GM18519 (cell line): ENCODE results near the gene KCNG1.

Experiments used
- ATAC-seq: cut with Tn5 transposase; IDR thresholded peaks from one replicate; pipeline ENCODE4 v1.9.1; 2021; ENCODE audit warnings: mild to moderate bottlenecking, moderate library complexity; ENCODE audit not compliant: unreplicated experiment, low FRiP score

The KCNG1 gene

GRCh38 chr20:51036827-51037531, 14.1 kb upstream of the KCNG1 start:
- no peak for ATAC-seq

GRCh38 chr20:51036226-51036625, 13.3 kb upstream of the KCNG1 start:
- no peak for ATAC-seq

GRCh38 chr20:51034988-51035656, 12.2 kb upstream of the KCNG1 start:
- ATAC-seq, result no peak

GRCh38 chr20:51034476-51034875, 11.6 kb upstream of the KCNG1 start:
- ATAC-seq, result no peak

GRCh38 chr20:51029963-51030920, 7.3 kb upstream of the KCNG1 start:
- ATAC-seq, result no peak

GRCh38 chr20:51029556-51029955, 6.6 kb upstream of the KCNG1 start:
- no peak for ATAC-seq

- ATAC-seq, result no peak
Observed at GRCh38 chr20:51028616-51029212, 5.8 kb upstream of the KCNG1 start.

- no peak for ATAC-seq
Observed at GRCh38 chr20:51027035-51027795, 4.3 kb upstream of the KCNG1 start.

- no peak for ATAC-seq
Observed at GRCh38 chr20:51026269-51026668, 3.4 kb upstream of the KCNG1 start.

- ATAC-seq, result no peak
Observed at GRCh38 chr20:51024761-51025160, 1.9 kb upstream of the KCNG1 start.

GRCh38 chr20:51023617-51024155, 779 bp upstream of the KCNG1 start:
- ATAC-seq, result no peak

GRCh38 chr20:51022227-51022802, 592 bp downstream of the KCNG1 start:
- no peak for ATAC-seq

GRCh38 chr20:51021067-51022025, 1.6 kb downstream of the KCNG1 start:
- ATAC-seq, result no peak

- ATAC-seq, result no peak
Observed at GRCh38 chr20:51020657-51021056, 2.2 kb downstream of the KCNG1 start.

GRCh38 chr20:51019656-51020592, 3.0 kb downstream of the KCNG1 start:
- no peak for ATAC-seq

GRCh38 chr20:51017251-51017650, 5.7 kb downstream of the KCNG1 start:
- no peak for ATAC-seq

- no peak for ATAC-seq
Observed at GRCh38 chr20:51016521-51016920, 6.4 kb downstream of the KCNG1 start.
